GM08714 (cell line): ENCODE results near the gene UHRF2.
"Not testable (repeated sequence)": the region's sequence is repeated elsewhere in the genome, so short reads cannot be mapped to it uniquely, and the experiment has no call there.

Source experiments
- H3K4me3 ChIP-seq: fragments of 200-500 bp; sonication (Bioruptor generic); 2 replicates; pipeline ENCODE4 v1.5.1; 2014; ENCODE audit warnings: mild to moderate bottlenecking, low read length, inconsistent platforms
- ZNF274 ChIP-seq: IDR thresholded peaks from 2 replicates; pipeline ENCODE4 v1.6.1; 2012; ENCODE audit warnings: mild to moderate bottlenecking, low read depth, low read length

UHRF2 gene, protein sequence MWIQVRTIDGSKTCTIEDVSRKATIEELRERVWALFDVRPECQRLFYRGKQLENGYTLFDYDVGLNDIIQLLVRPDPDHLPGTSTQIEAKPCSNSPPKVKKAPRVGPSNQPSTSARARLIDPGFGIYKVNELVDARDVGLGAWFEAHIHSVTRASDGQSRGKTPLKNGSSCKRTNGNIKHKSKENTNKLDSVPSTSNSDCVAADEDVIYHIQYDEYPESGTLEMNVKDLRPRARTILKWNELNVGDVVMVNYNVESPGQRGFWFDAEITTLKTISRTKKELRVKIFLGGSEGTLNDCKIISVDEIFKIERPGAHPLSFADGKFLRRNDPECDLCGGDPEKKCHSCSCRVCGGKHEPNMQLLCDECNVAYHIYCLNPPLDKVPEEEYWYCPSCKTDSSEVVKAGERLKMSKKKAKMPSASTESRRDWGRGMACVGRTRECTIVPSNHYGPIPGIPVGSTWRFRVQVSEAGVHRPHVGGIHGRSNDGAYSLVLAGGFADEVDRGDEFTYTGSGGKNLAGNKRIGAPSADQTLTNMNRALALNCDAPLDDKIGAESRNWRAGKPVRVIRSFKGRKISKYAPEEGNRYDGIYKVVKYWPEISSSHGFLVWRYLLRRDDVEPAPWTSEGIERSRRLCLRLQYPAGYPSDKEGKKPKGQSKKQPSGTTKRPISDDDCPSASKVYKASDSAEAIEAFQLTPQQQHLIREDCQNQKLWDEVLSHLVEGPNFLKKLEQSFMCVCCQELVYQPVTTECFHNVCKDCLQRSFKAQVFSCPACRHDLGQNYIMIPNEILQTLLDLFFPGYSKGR

DNA sequence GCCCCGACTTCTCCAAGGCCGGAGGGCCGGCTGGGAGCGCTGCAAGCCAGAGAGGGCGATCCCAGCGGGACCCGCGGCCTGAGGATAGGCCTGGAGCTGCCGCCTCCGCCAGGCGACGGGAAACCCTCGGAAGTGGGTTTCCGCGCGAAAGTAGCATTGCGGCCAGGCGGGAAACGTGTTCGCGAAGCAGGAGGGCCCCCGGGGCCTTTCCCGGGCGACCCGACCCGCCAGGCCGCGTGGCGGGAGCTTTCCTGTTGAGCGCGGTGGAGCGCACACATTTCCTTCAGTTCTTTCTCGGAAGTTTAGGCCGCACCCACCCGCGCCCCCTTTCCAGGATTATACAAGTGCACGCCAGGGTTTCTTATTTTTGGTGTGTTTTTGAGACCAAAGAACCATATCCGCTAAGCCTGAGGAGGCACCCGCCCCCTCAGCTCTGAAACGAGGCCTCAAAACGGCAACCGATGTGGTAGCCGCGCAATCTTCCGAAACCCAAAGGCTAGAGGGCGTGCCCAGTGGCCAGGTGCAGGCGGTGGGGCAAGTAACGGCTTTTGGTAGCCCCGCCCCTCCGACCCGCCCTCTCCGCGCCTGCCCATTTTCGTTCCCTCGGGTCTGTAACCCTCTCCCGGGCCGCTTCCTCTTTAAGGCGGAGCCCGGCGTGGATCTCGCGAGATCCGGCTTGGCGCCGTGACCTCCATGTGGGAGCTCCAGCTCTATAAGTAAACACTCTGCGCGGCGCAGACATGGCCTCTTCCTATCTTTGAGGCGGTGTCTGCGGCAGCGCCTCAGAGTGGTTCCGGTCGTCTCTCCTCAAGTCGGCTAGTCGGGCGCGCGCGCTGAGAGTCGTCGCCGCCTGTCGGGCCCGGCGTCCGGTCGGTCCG, at the start of gene UHRF2:
TSS of gene UHRF2 (plus strand) at position 713 of the 878 bp plus-strand sequence. CDS start 292 bp downstream, outside the sequence.
- no peak for TF ChIP-seq ZNF274

DNA sequence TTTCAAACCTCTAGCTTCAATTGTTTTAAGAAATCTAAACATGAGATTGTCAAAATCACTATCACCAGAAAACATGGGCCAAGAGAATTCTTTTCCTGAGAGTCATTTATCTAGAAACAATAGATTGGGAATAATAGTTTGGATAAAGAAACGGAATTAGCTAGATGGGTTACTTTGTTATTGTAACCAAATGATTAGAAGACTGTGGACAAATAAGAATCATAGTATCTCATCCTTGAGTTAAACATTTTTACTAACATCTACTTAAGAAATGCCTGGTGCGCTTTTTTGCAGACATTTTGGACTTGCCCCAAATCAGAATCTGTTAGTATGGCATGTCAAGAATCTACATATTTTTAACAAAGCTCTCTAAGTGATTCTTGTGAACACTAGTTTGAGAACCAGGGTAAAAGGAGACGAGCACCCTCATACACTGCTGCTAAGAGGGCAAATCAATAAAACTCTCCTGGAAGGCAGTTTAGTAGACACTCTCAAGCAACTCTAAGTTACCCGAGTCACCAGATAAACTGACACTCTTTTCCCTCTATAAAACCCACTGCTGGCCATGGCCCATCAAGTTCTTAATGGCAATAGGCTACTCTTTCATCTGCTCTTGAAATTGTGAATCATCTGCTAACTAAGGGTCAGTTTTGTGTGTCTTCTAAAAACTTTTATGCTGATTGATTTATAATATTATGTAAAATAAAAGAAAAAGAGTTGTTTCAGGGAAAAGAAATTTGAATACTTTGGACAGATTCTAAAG, 45.7 kb upstream of the UHRF2 start:
- no peak for TF ChIP-seq ZNF274
- H3K4me3 ChIP-seq, result no peak overlapping the region

More for the DNA sequence above, at the start of gene UHRF2:
- peak within 1 kb of the TSS; percentile 99 for H3K4me3 ChIP-seq

DNA sequence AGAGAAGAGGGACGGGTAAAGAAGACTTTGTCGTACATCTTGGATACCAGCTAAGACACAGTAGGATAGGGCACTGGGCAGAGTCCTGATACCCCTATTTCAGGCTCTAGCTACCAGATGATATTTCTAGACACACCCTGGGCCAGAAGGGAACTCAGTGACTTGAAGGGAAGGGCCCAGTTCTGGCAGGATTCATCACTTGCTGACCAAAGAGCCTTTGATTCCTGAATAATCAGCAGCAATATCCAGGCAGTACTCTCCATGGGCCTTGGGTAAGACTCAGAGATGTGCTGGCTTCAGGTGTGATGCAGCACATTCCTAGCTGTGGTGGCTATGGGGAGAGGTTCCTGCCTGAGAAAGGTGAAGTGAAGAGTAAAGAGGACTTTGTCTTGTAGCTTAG, 44.2 kb upstream of the UHRF2 start:
- TF ChIP-seq ZNF274, result no peak
- no peak overlapping the region for H3K4me3 ChIP-seq

DNA sequence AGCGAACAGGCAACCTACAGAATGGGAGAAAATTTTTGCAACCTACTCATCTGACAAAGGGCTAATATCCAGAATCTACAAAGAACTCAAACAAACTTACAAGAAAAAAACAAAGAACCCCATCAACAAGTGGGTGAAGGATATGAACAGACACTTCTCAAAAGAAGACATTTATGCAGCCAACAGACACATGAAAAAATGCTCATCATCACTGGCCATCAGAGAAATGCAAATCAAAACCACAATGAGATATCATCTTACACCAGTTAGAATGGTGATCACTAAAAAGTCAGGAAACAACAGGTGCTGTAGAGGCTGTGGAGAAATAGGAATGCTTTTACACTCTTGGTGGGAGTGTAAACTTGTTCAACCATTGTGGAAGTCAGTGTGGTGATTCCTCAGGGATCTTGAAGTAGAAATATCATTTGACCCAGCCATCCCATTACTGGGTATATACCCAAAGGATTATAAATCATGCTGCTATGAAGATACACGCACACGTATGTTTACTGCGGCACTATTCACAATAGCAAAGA, 31.5 kb upstream of the UHRF2 start:
- not testable (repeated sequence) for H3K4me3 ChIP-seq

DNA sequence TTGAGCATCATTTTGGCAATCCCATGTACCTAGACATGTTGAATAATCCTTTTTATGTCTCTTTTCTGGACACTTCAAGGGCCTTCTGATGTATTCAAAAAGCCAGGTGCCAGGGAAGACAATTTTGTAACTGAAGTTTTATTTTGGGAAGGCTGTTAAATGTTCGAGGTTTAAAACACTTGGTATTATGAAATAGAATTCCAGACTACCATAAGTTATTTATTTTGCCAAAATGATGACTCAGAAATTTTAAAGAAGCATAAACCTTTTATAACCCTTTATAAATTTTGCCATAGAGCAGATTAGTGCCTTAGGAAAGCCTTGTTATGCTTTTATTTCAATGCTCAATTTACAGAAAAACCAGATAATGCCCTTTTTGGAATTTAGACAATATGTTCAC, 30.3 kb upstream of the UHRF2 start:
- no peak overlapping the region for H3K4me3 ChIP-seq
- TF ChIP-seq ZNF274, result no peak

DNA sequence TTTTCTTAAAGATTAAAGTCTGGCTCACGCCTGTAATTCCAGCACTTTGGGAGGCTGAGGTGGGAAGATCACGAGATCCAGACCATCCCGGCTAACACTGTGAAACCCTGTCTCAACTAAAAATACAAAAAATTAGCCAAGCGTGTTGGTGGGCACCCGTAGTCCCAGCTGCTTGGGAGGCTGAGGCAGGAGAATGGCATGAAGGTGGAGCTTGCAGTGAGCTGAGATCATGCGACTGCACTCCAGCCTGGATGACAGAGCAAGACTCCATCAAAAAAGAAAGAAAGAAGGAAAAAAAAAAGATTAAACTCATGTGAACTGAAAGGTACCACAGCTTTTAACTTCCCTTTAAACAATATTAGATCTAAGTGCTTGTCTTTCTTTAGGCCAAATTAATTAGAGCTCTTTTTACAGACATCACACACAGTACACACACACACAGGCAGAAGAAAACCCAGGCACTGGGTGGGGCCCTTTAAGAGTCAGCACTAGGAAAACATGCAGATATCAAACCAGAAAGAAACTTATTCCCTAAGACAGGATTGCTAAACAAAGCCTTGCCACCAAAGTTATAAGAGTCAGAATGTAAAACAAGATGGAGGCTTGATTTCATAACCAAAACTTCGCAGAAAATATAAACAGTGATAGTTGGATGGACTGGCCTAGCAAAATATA, 29.3 kb upstream of the UHRF2 start:
- TF ChIP-seq ZNF274, result no peak
- no peak overlapping the region for H3K4me3 ChIP-seq

DNA sequence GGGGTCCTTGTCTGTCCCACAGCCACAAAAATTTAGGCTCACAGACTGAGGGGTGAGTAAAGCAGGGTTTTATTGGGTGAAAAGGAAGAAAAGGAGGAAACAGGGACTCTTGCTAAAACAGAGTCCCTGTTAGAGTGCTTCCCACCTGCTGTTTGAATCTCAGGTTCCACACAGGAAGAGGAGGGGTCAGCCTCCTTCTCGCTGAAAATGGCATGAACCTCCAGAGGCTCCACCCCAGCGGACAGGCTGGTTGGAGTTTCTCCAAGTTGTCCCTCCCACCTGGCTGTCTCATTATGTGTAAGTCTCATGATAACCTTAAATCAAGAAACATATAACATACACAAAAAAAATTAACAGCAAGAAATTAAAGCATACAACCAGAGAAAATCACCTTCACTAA, 28.3 kb upstream of the UHRF2 start:
- TF ChIP-seq ZNF274, result no peak
- H3K4me3 ChIP-seq, result no peak overlapping the region

DNA sequence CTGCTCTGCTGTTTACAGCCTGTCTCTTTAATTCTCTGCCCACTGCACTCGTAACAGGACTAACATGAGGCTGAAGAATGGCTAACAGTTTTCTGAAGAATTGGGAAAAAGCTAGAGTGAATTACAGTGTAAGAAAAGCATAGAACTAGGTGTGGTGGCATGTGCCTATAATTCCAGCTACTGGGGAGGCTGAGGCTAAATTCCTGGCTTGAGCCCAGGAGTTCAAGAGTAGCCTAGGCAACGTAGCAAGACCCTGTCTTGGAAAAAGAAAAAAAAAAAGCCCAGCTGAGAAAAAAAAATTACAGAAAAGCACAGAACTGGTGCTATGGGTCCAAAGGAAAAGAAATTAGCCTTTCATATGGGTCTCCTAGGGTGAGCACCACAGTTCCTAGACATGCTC, 13.9 kb upstream of the UHRF2 start:
- no peak for TF ChIP-seq ZNF274
- no peak overlapping the region for H3K4me3 ChIP-seq

DNA sequence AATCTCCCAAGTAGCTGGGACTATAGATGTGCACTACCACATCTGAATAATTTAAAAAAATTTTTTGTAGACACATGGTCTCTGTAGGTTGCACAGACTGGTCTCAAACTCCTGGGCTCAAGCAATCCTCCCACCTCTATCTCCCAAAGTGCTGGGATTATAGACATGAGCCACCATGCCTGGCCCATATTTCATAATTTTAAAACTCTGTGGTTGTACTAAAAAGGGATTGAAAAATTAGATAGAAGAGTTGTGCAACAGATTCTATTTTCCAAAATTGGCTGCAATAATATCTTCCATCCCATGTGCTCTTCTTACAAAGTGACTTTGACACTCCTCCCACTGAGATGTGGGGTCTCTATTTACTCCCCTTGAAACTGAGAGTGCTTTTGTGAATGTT, 7.6 kb upstream of the UHRF2 start:
- no peak for TF ChIP-seq ZNF274

DNA sequence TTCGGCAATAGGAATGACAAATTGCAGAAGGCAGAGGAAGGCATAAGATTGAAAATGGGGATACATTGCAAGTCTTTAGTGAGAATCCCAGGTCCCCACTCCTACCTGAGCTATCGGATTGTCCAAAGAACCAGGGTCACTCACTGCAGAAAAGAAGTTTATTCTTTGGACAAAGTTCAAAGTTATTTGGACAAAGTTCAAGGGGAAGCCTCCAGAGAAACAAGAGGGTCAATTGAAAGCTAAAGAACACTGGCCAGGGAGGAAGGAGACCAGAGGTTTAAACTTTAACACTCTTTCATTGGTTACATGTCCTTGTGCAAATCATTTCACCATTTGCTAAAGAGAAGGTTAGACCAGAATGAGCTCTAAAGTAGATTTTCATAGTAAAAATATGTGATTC, 5.2 kb upstream of the UHRF2 start:
- TF ChIP-seq ZNF274, result no peak

More for the DNA sequence above, 7.6 kb upstream of the UHRF2 start:
- H3K4me3 ChIP-seq, result no peak overlapping the region

DNA sequence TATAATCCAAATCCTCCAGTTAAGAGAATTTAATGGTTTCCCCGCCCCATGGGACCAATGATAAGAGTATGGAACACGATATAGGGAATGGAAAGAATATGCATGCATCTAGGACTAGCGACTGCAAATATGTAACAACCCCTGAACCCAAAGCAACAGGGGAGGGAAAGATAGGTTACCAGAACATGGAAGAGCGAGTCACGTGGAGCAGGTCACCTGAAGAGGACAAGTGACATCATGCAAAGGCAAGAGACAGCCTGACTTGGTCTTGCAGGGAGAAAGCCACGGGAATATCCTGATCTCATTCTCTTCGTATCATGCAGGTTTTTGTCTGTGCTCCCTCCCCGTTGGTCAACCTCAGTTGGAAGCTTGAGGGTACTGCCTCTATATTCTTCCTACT, 4.7 kb upstream of the UHRF2 start:
- no peak for TF ChIP-seq ZNF274
- no peak overlapping the region for H3K4me3 ChIP-seq

More for the DNA sequence above, 5.2 kb upstream of the UHRF2 start:
- H3K4me3 ChIP-seq, result no peak overlapping the region

DNA sequence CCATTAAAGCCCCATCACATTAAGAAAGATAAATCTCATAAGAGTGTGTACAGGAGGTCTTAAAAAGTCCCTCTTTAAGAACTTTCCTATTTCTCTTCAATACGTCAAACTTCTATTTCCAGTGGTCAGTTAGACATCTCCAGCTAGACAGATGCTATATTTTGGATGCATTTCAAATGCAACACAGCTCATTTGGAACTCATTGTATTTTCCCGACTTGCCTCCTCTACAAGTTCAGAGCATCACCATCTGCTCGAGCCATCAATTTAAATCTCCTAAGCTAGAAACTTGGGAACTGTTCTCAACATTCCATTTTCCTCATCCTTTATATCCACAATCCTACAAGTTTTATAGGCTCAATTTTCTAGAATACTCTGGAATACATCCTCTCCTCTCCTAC, 3.2 kb upstream of the UHRF2 start:
- TF ChIP-seq ZNF274, result no peak
- no peak overlapping the region for H3K4me3 ChIP-seq

DNA sequence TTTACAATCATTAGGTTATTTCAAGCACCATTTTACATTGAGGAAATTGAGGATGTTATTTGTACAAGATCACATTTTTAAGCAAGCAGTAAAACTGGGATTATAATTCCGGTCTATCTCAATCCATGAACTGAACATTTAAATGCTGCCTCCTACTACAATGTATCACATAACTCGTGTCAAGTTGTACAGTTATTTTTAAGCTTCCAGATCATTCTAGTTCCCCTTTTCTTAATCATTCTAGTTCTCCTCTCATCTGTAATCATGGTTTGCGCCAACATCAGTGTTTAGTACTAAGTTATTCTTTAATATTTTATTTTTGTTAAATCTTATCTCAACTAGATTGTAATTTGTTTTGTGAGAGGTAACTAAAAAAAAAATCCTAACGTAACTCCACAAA, 2.4 kb upstream of the UHRF2 start:
- TF ChIP-seq ZNF274, result no peak
- H3K4me3 ChIP-seq, result no peak overlapping the region
